H1 (cell line): Measurements from ENCODE around the gene ARHGEF39. TPM values are rescaled to one million over a fixed set of nuclear protein-coding genes. Genes with fewer than 3 reads are reported as not detected.

ENCODE experiments used
- CTCF ChIA-PET: fragments of 300-600 bp; sonication (Branson Sonifier 250); formaldehyde crosslinking; loops from one replicate; lab custom pipeline; 2021; ENCODE audit not compliant: partially characterized antibody; lab: Charles Lee
- POLR2A ChIA-PET: fragments of 300-600 bp; sonication (Branson Sonifier 250); formaldehyde crosslinking; loops from one replicate; lab custom pipeline; 2021; ENCODE audit warnings: inconsistent platforms; ENCODE audit not compliant: partially characterized antibody; lab: Charles Lee
- DNase-seq, 2 experiments: peaks; one replicate each; pipeline versions ENCODE4 v3.0.0 to v3.0.0-alpha.2; 2010 to 2022; ENCODE audit warnings: low spot score in 2 of 2, low read depth in 1 of 2, mixed read lengths in 1 of 2
- FAIRE-seq: peaks from 2 replicates; lab custom pipeline; 2011; peaks lifted over from hg19 to GRCh38; lab: Jason Lieb, UNC
- H2AFZ ChIP-seq: 2 replicates; pipeline ENCODE4 v1.8.1; 2012; ENCODE audit warnings: low read length, inconsistent platforms
- H2AK5ac ChIP-seq: 2 replicates; pipeline ENCODE4 v1.6.1; 2013; ENCODE audit warnings: low read depth, low read length
- H2BK120ac ChIP-seq: replicated peaks from 2 replicates; pipeline ENCODE3; 2013; ENCODE audit warnings: low read depth, low read length, inconsistent platforms
- H2BK12ac ChIP-seq: 2 replicates; pipeline ENCODE4 v1.6.1; 2013; ENCODE audit warnings: low read depth, low read length
- H2BK15ac ChIP-seq: 2 replicates; pipeline ENCODE4 v1.6.1; 2013; ENCODE audit warnings: low read length
- H2BK20ac ChIP-seq: 2 replicates; pipeline ENCODE4 v1.6.1; 2013; ENCODE audit warnings: low read length
- H2BK5ac ChIP-seq: 2 replicates; pipeline ENCODE4 v1.6.1; 2013; ENCODE audit warnings: low read depth, low read length
- H3K14ac ChIP-seq: 2 replicates; pipeline ENCODE4 v1.6.1; 2013; ENCODE audit warnings: inconsistent platforms; ENCODE audit not compliant: insufficient read length
- H3K18ac ChIP-seq: 2 replicates; pipeline ENCODE4 v1.6.1; 2013; ENCODE audit warnings: low read length; ENCODE audit errors: extremely low read depth
- H3K23ac ChIP-seq: 2 replicates; pipeline ENCODE4 v1.6.1; 2013; ENCODE audit warnings: inconsistent platforms; ENCODE audit not compliant: insufficient read length
- H3K23me2 ChIP-seq: 2 replicates; pipeline ENCODE4 v1.6.1; 2013; ENCODE audit warnings: low read depth, low read length
- H3K27ac ChIP-seq: 2 replicates; pipeline ENCODE4 v1.6.1; 2011; ENCODE audit warnings: low read depth, low read length, inconsistent platforms
- H3K27me3 ChIP-seq, 4 experiments: replicated peaks in 1 of 4; 1 replicate in 1 of 4; 2 replicates in 3 of 4; pipeline versions ENCODE4 v1.6.1 to v1.8.1; 2011 to 2013; ENCODE audit warnings: low read length in 3 of 4, mild to moderate bottlenecking in 3 of 4, inconsistent platforms in 2 of 4, mixed read lengths in 2 of 4, moderate library complexity in 1 of 4; ENCODE audit not compliant: control insufficient read depth in 3 of 4, insufficient read depth in 3 of 4; ENCODE audit errors: extremely low read depth in 1 of 4
- H3K36me3 ChIP-seq, 4 experiments: 2 replicates each; pipeline versions ENCODE4 v1.6.1 to v1.8.1; 2011 to 2013; ENCODE audit warnings: mild to moderate bottlenecking in 4 of 4, low read length in 3 of 4, moderate library complexity in 2 of 4, control low read depth in 1 of 4, inconsistent platforms in 1 of 4; ENCODE audit not compliant: insufficient read depth in 4 of 4, control insufficient read depth in 2 of 4
- H3K4ac ChIP-seq: replicated peaks from 2 replicates; pipeline ENCODE3; 2013; ENCODE audit warnings: low read length, low read depth, mixed read lengths, inconsistent platforms; ENCODE audit not compliant: insufficient read length
- H3K4me1 ChIP-seq, 4 experiments: replicated peaks in 1 of 4; 1 replicate in 1 of 4; 2 replicates in 3 of 4; pipeline versions ENCODE4 v1.6.1 to v1.8.1; 2011 to 2013; ENCODE audit warnings: low read length in 3 of 4, inconsistent platforms in 2 of 4, mixed read lengths in 1 of 4; ENCODE audit not compliant: insufficient read depth in 4 of 4, control insufficient read depth in 3 of 4
- H3K4me2 ChIP-seq, 2 experiments: 2 replicates each; pipeline versions ENCODE4 v1.6.1 to v1.8.1; 2011 to 2013; ENCODE audit warnings: low read depth in 2 of 2, low read length in 2 of 2, control low read depth in 1 of 2, inconsistent platforms in 1 of 2, mild to moderate bottlenecking in 1 of 2; ENCODE audit not compliant: insufficient read depth in 1 of 2
- H3K4me3 ChIP-seq, 4 experiments: fragments of 200-600, 300-600 bp in 1 of 4; sonication (generic), shearing (Covaris generic), sonication (Bioruptor Twin) in 1 of 4; 2 replicates each; pipeline versions ENCODE4 v1.5.1 to v1.8.1; 2011 to 2016; ENCODE audit warnings: low read length in 4 of 4, low read depth in 3 of 4, control low read depth in 2 of 4, inconsistent platforms in 2 of 4, mild to moderate bottlenecking in 2 of 4, mixed read lengths in 1 of 4, moderate library complexity in 1 of 4; ENCODE audit not compliant: insufficient read depth in 2 of 4; ENCODE audit errors: extremely low read depth in 1 of 4
- H3K56ac ChIP-seq: replicated peaks from 2 replicates; pipeline ENCODE3; 2013; ENCODE audit warnings: low read depth, mild to moderate bottlenecking, mixed read lengths, low read length, inconsistent platforms; ENCODE audit not compliant: insufficient read length
- H3K79me1 ChIP-seq: 2 replicates; pipeline ENCODE4 v1.6.1; 2013; ENCODE audit warnings: low read depth, low read length, control low read depth
- H3K79me2 ChIP-seq, 2 experiments: 2 replicates each; pipeline versions ENCODE4 v1.6.1 to v1.8.1; 2012 to 2013; ENCODE audit warnings: low read length in 2 of 2, mild to moderate bottlenecking in 2 of 2, inconsistent platforms in 1 of 2; ENCODE audit not compliant: insufficient read depth in 2 of 2, control insufficient read depth in 1 of 2
- H3K9ac ChIP-seq, 4 experiments: replicated peaks in 1 of 4; 1 replicate in 1 of 4; 2 replicates in 3 of 4; pipeline versions ENCODE4 v1.6.1 to v1.8.1; 2011 to 2013; ENCODE audit warnings: low read depth in 3 of 4, low read length in 3 of 4, control low read depth in 2 of 4, mild to moderate bottlenecking in 2 of 4, moderate library complexity in 2 of 4, inconsistent platforms in 1 of 4; ENCODE audit errors: extremely low read depth in 1 of 4
- H3K9me3 ChIP-seq, 2 experiments: 2 replicates each; pipeline versions ENCODE4 v1.6.1 to v1.8.1; 2012 to 2013; ENCODE audit warnings: mild to moderate bottlenecking in 2 of 2, moderate library complexity in 2 of 2, control low read depth in 1 of 2, inconsistent platforms in 1 of 2, low read depth in 1 of 2, low read length in 1 of 2, mixed read lengths in 1 of 2; ENCODE audit not compliant: insufficient read depth in 2 of 2
- H4K20me1 ChIP-seq, 2 experiments: replicated peaks in 1 of 2; 2 replicates each; pipeline versions ENCODE3 to v1.8.1; 2011 to 2013; ENCODE audit warnings: inconsistent platforms in 2 of 2, low read length in 2 of 2, mild to moderate bottlenecking in 1 of 2; ENCODE audit not compliant: insufficient read depth in 2 of 2, control insufficient read depth in 1 of 2
- H4K5ac ChIP-seq: 2 replicates; pipeline ENCODE4 v1.6.1; 2013; ENCODE audit warnings: low read length, low read depth, mixed read lengths, inconsistent platforms; ENCODE audit not compliant: insufficient read length
- H4K8ac ChIP-seq: 2 replicates; pipeline ENCODE4 v1.8.0; 2013; ENCODE audit warnings: mild to moderate bottlenecking, moderate library complexity, low read length, inconsistent platforms; ENCODE audit not compliant: insufficient read depth; ENCODE audit errors: extremely low read depth
- H4K91ac ChIP-seq: replicated peaks from 2 replicates; pipeline ENCODE3; 2013; ENCODE audit warnings: low read length, mixed read lengths, inconsistent platforms; ENCODE audit not compliant: insufficient read length
- BACH1 ChIP-seq: IDR thresholded peaks from 2 replicates; pipeline ENCODE4 v1.6.1; 2012; ENCODE audit warnings: low read length, improper control_type of control experiment
- CBX8 ChIP-seq: fragments of 300-800, 300-1000 bp; sonication (generic); IDR thresholded peaks from 2 replicates; pipeline ENCODE4 v1.7.1; 2016; ENCODE audit warnings: low read depth, low read length, borderline replicate concordance
- EGR1 ChIP-seq: IDR thresholded peaks from 2 replicates; pipeline ENCODE4 v1.6.1; 2011; ENCODE audit warnings: low read depth, low read length, borderline replicate concordance
- GTF2F1 ChIP-seq: IDR thresholded peaks from 2 replicates; pipeline ENCODE4 v1.6.1; 2012; ENCODE audit warnings: low read depth, low read length, improper control_type of control experiment, borderline replicate concordance
- HDAC2 ChIP-seq, 2 experiments: fragments of 300-600 bp in 1 of 2; sonication (generic) in 1 of 2; IDR thresholded peaks; 2 replicates each; pipeline ENCODE4 v1.6.1; 2011 to 2012; ENCODE audit warnings: low read depth in 2 of 2, low read length in 2 of 2, mild to moderate bottlenecking in 2 of 2, moderate library complexity in 2 of 2, borderline replicate concordance in 1 of 2, inconsistent platforms in 1 of 2
- MAFK ChIP-seq: IDR thresholded peaks from 2 replicates; pipeline ENCODE4 v1.6.1; 2012; ENCODE audit warnings: low read depth, mild to moderate bottlenecking, improper control_type of control experiment, low read length
- SP4 ChIP-seq: IDR thresholded peaks from 2 replicates; pipeline ENCODE4 v1.6.1; 2012; ENCODE audit warnings: low read length, inconsistent platforms
- SUZ12 ChIP-seq: fragments of 200-600 bp; sonication (generic); IDR thresholded peaks from 2 replicates; pipeline ENCODE4 v1.6.1; 2012; ENCODE audit warnings: mild to moderate bottlenecking, inconsistent platforms, low read length, moderate library complexity, mixed read lengths
- USF2 ChIP-seq: IDR thresholded peaks from 2 replicates; pipeline ENCODE4 v1.6.1; 2011; ENCODE audit warnings: low read length, improper control_type of control experiment
- WGBS, 2 experiments: shearing (Covaris generic) in 1 of 2; methylation state at CpG; one replicate each; pipeline versions ENCODE4 v1.1.6 to v1.1.7; 2013 to 2015; ENCODE audit warnings: low lambda C conversion rate in 2 of 2, mixed read lengths in 2 of 2, inconsistent platforms in 1 of 2, low coverage in 1 of 2, missing lambda C conversion rate in 1 of 2; ENCODE audit not compliant: insufficient replicate concordance in 2 of 2, insufficient coverage in 1 of 2, insufficient read length in 1 of 2; ENCODE audit errors: extremely low coverage in 1 of 2, missing lambda C conversion rate in 1 of 2; 5-methylcytosine and 5-hydroxymethylcytosine counted together
- polyA plus RNA-seq, 7 experiments: library from polyadenylated mRNA; depleted of rRNA in 3 of 7; stranded (reverse) in 5 of 7; unstranded in 2 of 7; fragments of >200 nt in 5 of 7; fragments of 200-250 nt in 2 of 7; gene quantifications; 1 replicate in 5 of 7; 2 replicates in 1 of 7; 4 replicates in 1 of 7; pipeline versions ENCODE4 v1.2.1 to v1.2.3, GENCODE V29; 2011 to 2013; ENCODE audit warnings: missing spikeins in 2 of 7, mixed read lengths in 2 of 7
- total RNA-seq: library from RNA; stranded (reverse); fragmentation: NEBNext Ultra II Directional; extraction: Animal tissue kit (Norgen Biotek cat#: 25700); gene quantifications from 2 replicates; pipeline ENCODE4 v1.2.1, GENCODE V29; 2021

The ARHGEF39 gene
- total and polyA plus RNA-seq, 2 of the 8 experiments (the other 6 are each of a cell fraction or from before 2014, with no cell fraction given): 18.6 to 18.7 TPM

DNA sequence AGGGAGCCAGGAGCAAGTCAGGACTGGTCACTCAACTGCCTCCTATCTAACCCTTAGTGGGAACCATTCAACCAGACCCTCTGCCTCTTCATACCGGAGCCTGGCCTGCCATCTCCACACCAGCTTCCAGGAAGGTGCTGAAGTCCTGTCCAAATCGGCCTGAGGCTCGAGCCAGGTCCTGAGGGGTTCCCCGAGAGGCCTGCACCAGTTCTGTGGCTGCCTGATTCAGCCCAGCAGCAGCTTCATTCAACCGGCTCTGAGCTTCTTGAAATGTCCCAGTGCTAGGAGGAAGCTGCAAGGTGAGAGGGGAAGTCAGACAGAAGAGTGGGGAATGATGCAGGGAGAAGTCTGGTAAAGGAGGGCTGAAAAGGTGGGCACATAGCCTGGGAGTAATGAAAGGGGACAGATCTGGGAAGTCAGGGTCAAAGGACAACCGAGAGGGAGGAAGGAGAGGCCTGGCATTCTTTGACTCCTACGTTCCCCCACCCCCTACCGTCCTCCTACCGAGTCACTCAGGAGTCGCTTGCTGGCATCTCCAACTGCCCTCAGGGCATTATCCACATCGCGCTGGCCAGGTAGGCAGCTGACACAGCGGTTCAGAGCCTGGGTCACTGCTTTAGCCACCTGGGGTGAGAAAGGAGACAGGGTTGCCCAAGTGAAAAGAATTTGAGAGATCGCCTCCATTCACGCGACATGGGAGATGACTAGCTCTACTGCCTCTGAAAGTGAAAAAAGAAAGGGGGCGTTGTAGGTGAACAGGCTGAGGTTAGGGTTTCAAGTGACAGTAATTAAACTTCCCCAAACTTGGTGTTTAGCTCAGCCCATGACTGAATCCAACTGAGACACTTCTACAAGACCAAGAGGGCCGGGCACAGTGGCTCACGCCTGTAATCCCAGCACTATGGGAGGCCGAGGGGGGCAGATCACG is 46.8 kb upstream of the ARHGEF39 start:
- no peak for TF ChIP-seq MAFK
- TF ChIP-seq USF2: no peak
- no peak for TF ChIP-seq GTF2F1
- no peak for TF ChIP-seq CBX8
- no peak for TF ChIP-seq EGR1
- no peak for TF ChIP-seq BACH1
- TF ChIP-seq SUZ12: no peak
- no peak for TF ChIP-seq HDAC2 (IDR thresholded peaks at IDR 0.05; ENCODE audit: borderline replicate concordance in 1 of 2, low read depth in 2 of 2, low read length in 2 of 2)
- no peak for TF ChIP-seq SP4

More for the DNA sequence above, 46.8 kb upstream of the ARHGEF39 start:
- H3K23me2 ChIP-seq: no peaks in the 10 kb centered on the region
- H3K79me1 ChIP-seq: no peaks in the 10 kb centered on the region
- ChIA-PET POLR2A (interaction anchor here (1.1 to 10.5 kb wide), 5 partner anchors 9 to 27 kb away, joined by 3 to 51 read pairs (median 3); no protein-coding TSS in a partner anchor), CTCF (interaction anchor here (0.5 to 13.8 kb wide), 13 partner anchors 9 to 209 kb away, joined by 3 to 199 read pairs (median 5); partner anchors contain the start of genes ARHGEF39, CCDC107, CREB3 and RMRP)
- no peak overlapping the region for H2AK5ac ChIP-seq
- DNase-seq (no peak), FAIRE-seq (no peak)
- H4K91ac ChIP-seq: no peak overlapping the region
- H3K14ac ChIP-seq: no peak overlapping the region
- no peaks in the 10 kb centered on the region for H3K79me2 ChIP-seq
- H2BK20ac ChIP-seq: no peak overlapping the region
- no peak overlapping the region for H2BK120ac ChIP-seq
- no peak overlapping the region for H4K5ac ChIP-seq
- no peak overlapping the region for H2BK12ac ChIP-seq
- H2BK5ac ChIP-seq: no peak overlapping the region
- peaks cover 0 to 5% of the 10 kb centered on the region in 2 experiments for H4K20me1 ChIP-seq
- H2BK15ac ChIP-seq: no peak overlapping the region
- H3K18ac ChIP-seq: no peak overlapping the region
- WGBS, 2 experiments: 85% methylated on average over 21 of the region's 21 CpGs; no CpG with 5 or more reads in 1 of the 2 experiments
- no peak overlapping the region for H4K8ac ChIP-seq
- no peak overlapping the region for H2AFZ ChIP-seq
- H3K9ac ChIP-seq: no peak overlapping the region
- no peaks in the 10 kb centered on the region for H3K4me1 ChIP-seq
- no peaks in the 10 kb centered on the region for H3K9me3 ChIP-seq
- no peak overlapping the region for H3K56ac ChIP-seq
- H3K4me2 ChIP-seq: no peak overlapping the region
- H3K4ac ChIP-seq: no peak overlapping the region
- peaks cover 29 to 83% (median 59%) of the 10 kb centered on the region in 4 experiments; a peak in 7 of 8 replicates for H3K36me3 ChIP-seq
- no peak overlapping the region for H3K23ac ChIP-seq
- H3K27me3 ChIP-seq: no peaks in the 10 kb centered on the region
- H3K4me3 ChIP-seq: no peak overlapping the region
- no peak overlapping the region for H3K27ac ChIP-seq
